T-helper 17 cell (primary cell): ENCODE data around the gene NR2F1-AS1. TPM values are rescaled to one million over a fixed set of nuclear protein-coding genes. Genes with fewer than 3 reads are reported as not detected.

Source experiments
- ATAC-seq: fragments of 150-1000 bp; cut with Tn5 transposase; 2 replicates; pipeline ENCODE4 v1.10.0; 2021; ENCODE audit warnings: mild to moderate bottlenecking, moderate library complexity
- DNase-seq, 3 donors: peaks; one replicate each; pipeline versions ENCODE4 v3.0.0 to v3.0.0-alpha.2; 2020 to 2021
- H3K9me3 ChIP-seq: one replicate; pipeline ENCODE4 v1.7.0; 2013; ENCODE audit warnings: low read length, mild to moderate bottlenecking; ENCODE audit not compliant: control insufficient read depth, poor library complexity, severe bottlenecking
- H3K27ac Mint-ChIP-seq: one replicate; pipeline ENCODE4 v1.8.0; 2022; ENCODE audit warnings: mild to moderate bottlenecking, moderate library complexity, mixed read lengths
- H3K27me3 Mint-ChIP-seq: one replicate; pipeline ENCODE4 v1.8.0; 2022; ENCODE audit warnings: mixed read lengths
- H3K36me3 Mint-ChIP-seq: one replicate; pipeline ENCODE4 v1.8.0; 2022; ENCODE audit warnings: low read depth, mixed read lengths
- H3K4me1 Mint-ChIP-seq: one replicate; pipeline ENCODE4 v1.8.0; 2022; ENCODE audit warnings: mild to moderate bottlenecking, mixed read lengths
- H3K4me3 Mint-ChIP-seq: one replicate; pipeline ENCODE4 v1.8.0; 2022; ENCODE audit warnings: mild to moderate bottlenecking, moderate library complexity, mixed read lengths
- total RNA-seq, 4 donors: library from RNA in 2 of 4; stranded (reverse) in 2 of 4; gene quantifications; one replicate each; pipeline ENCODE4 v1.2.3 and lab custom pipeline; 2022 to 2026

The NR2F1-AS1 gene
- total RNA-seq, 2 donors from 2014 or later = not detected

DNA sequence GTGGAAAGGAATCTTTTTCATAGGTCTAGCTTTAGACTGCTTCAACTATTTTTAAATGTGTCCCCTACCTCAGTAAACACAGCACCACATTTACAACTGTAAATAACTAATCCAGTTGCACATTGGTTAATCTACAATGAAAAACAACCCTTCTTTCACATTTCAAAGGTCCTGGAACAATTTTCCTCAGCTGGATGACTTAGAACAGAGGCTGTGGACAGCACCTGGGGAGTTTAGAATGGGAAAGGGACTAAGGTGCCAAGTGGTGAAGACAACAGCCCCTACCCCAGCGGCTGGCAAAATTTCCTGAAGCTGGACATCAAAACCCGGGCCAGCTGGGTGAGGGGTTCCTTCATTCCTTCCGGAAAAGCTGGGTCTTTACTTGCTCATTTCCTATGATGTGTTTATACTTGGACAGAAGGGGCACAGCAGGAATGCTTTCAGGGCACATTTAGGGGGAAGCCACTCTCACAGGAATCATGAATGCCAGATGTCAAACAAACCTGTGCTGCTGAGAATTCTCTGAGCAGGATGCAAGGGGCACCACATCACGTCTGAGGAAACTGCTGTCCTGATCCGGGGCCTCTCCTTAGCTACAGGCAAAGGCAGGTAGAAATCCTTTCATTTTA, 158.3 kb downstream of the NR2F1-AS1 start:
- no peaks in the 10 kb centered on the region for H3K36me3 Mint-ChIP-seq
- no peak overlapping the region for H3K27ac Mint-ChIP-seq
- no peaks in the 10 kb centered on the region for H3K9me3 ChIP-seq
- DNase-seq = no peak
- H3K27me3 Mint-ChIP-seq = peaks cover 25% of the 10 kb centered on the region
- no peak for ATAC-seq
- peaks cover 2% of the 10 kb centered on the region for H3K4me1 Mint-ChIP-seq
- H3K4me3 Mint-ChIP-seq = no peak overlapping the region

DNA sequence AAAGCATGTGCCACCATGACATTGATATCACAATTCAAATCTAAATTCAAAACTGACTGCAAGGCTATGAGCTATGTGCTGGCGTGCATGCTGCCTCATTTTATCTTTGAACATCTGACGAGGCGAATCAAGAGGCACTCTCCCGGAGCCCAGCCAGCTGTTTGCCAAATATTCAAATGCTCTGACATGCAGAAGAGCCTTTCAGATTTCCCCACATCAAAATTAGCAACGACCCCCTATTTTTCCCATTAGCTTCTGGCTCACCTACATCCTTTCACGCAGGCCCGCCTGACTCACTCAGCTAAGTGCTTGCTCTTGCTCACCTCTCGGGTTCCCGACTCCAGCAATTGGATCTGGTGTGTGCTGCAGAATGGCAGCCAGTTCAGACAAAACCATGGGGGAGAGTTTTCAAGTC, 159.0 kb downstream of the NR2F1-AS1 start:
- no peak overlapping the region for H3K27ac Mint-ChIP-seq
- DNase-seq (no peak), ATAC-seq (no peak)
- H3K4me3 Mint-ChIP-seq = no peak overlapping the region
- H3K4me1 Mint-ChIP-seq = peaks cover 2% of the 10 kb centered on the region
- H3K27me3 Mint-ChIP-seq = peaks cover 17% of the 10 kb centered on the region
- H3K36me3 Mint-ChIP-seq = no peaks in the 10 kb centered on the region
- no peaks in the 10 kb centered on the region for H3K9me3 ChIP-seq

DNA sequence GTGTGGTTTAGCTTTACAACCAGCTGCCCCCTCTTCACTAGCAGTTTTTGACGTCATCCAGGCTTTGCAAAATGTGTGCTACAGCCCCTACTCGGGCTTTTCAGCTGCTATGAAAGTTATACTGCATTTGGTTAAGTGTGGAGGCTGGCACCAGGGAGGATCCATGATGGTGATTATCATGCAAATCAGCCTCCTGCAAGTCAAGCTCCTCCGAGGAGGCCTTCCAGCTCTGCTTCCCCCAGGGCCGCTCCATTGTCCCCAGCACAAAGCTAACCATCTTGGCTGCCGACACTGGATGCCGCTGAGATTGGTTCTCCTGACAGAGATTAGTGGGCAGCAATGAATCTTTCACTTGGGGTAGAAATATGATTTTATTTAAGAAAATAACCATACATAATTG, 159.6 kb downstream of the NR2F1-AS1 start:
- H3K4me3 Mint-ChIP-seq = no peak overlapping the region
- H3K9me3 ChIP-seq = no peaks in the 10 kb centered on the region
- no peak overlapping the region for H3K27ac Mint-ChIP-seq
- no peaks in the 10 kb centered on the region for H3K36me3 Mint-ChIP-seq
- no peak for ATAC-seq
- peaks cover 2% of the 10 kb centered on the region for H3K4me1 Mint-ChIP-seq
- DNase-seq = no peak
- peaks cover 15% of the 10 kb centered on the region for H3K27me3 Mint-ChIP-seq

DNA sequence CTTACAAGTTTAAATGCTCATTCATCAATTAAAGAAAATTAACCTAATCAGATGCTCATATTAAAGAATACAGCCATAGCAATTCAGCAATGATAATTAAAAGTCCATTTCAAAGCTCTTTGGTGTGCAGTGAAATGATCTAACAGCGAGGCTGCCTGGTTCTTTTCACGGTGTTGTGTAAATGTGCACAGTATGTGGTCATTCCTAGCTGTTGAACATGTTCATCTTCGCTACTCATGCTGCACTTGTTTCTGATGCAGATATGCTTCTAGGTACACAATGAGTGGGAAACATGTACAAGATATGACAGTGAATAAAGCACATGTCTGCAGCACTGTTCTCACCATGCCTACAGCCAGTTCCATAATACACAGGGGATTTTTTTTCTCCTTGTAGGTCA, 163.5 kb downstream of the NR2F1-AS1 start:
- DNase-seq (no peak), ATAC-seq (no peak)
- Mint-ChIP-seq H3K27me3 (peaks cover 14% of the 10 kb centered on the region), H3K36me3 (no peaks in the 10 kb centered on the region), H3K27ac (no peak overlapping the region), H3K4me1 (peaks cover 2% of the 10 kb centered on the region), H3K4me3 (no peak overlapping the region)
- H3K9me3 ChIP-seq = no peaks in the 10 kb centered on the region

DNA sequence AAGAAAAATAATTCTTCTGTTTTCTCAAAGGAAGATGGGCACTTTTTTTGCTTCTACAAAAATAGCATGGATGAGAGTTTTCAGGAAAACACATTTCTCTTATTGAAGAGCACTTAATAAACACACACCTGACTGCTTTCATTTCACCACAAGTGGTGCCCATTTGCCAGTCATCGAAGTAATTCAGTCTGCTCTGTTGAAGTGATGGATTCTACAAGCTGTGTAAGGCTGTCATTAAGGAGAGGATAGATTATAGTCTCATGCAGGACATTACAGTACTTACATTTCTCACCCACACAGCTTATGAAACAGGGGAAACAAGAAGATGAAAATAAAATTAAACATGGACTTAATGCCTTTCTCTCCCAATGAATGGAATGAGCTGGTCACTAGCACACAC, 165.2 kb downstream of the NR2F1-AS1 start:
- peaks cover 2% of the 10 kb centered on the region for H3K4me1 Mint-ChIP-seq
- H3K27me3 Mint-ChIP-seq = peaks cover 14% of the 10 kb centered on the region
- no peak for ATAC-seq
- no peaks in the 10 kb centered on the region for H3K36me3 Mint-ChIP-seq
- no peak overlapping the region for H3K27ac Mint-ChIP-seq
- no peaks in the 10 kb centered on the region for H3K9me3 ChIP-seq
- no peak overlapping the region for H3K4me3 Mint-ChIP-seq
- no peak for DNase-seq

DNA sequence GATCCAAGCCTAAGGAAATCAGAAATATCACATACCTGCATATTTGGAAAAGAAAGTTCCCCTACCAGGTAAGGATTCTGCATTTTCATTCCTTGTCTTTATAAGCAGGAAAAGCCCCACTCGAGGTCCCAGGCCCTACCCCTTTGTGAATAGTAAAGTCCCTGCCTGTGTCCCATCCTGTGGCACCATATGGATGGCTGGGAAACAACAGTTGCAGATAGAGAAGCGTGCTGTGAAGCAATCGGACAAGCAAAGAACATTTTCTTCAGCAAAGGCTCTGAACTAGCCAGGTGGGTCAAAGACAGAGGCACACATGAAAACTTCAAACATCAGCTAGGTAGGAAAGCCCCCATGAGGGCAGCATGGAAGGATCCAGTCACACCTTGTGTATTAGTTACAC, 169.3 kb downstream of the NR2F1-AS1 start:
- H3K4me1 Mint-ChIP-seq = no peaks in the 10 kb centered on the region
- no peak overlapping the region for H3K4me3 Mint-ChIP-seq
- ATAC-seq = no peak
- H3K27ac Mint-ChIP-seq = no peak overlapping the region
- H3K9me3 ChIP-seq = no peaks in the 10 kb centered on the region
- H3K36me3 Mint-ChIP-seq = no peaks in the 10 kb centered on the region
- DNase-seq = no peak
- H3K27me3 Mint-ChIP-seq = peaks cover 13% of the 10 kb centered on the region

DNA sequence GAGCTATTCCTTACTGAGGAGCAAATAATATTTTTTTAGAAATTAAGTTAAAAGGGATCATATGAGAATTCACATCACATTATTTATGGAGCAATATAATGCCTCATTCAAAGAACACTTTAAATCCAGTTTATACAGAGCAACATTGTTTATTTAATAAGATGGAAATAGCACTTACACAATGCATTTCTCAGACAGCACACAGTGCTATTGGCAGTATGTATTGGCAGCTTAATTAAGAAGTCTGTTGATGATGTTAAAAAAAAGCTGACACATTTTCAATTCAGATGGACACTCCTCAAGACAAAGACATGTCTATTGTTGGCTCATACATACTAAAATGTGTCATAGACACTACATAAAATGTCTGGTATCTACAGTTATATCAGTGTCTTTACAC, 171.3 kb downstream of the NR2F1-AS1 start:
- Mint-ChIP-seq H3K4me3 (no peak overlapping the region), H3K27ac (no peak overlapping the region), H3K27me3 (peaks cover 5% of the 10 kb centered on the region), H3K4me1 (no peaks in the 10 kb centered on the region), H3K36me3 (no peaks in the 10 kb centered on the region)
- DNase-seq = no peak
- no peaks in the 10 kb centered on the region for H3K9me3 ChIP-seq
- ATAC-seq = no peak

DNA sequence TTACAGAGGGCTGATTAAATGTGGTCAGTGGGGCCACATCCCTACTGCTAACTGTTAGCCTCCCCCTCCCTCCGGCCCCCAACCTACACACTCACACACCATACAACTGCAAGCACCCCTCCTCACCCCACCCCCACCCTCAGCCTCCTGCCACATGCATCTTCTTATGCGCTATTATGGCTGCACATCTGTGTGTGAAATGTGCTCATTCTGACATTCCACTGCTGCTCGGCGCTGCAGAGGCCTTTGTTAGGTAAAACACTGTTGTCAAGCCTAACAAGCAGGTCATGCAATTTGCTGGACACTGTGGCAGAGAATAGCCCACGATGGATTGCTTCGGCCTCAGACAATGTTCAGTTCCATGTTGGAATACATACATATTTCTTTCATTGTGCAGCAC, 173.6 kb downstream of the NR2F1-AS1 start:
- ATAC-seq (no peak), DNase-seq (no peak)
- Mint-ChIP-seq H3K27me3 (peaks cover 13% of the 10 kb centered on the region), H3K27ac (no peak overlapping the region), H3K4me1 (no peaks in the 10 kb centered on the region), H3K36me3 (no peaks in the 10 kb centered on the region), H3K4me3 (no peak overlapping the region)
- no peaks in the 10 kb centered on the region for H3K9me3 ChIP-seq

DNA sequence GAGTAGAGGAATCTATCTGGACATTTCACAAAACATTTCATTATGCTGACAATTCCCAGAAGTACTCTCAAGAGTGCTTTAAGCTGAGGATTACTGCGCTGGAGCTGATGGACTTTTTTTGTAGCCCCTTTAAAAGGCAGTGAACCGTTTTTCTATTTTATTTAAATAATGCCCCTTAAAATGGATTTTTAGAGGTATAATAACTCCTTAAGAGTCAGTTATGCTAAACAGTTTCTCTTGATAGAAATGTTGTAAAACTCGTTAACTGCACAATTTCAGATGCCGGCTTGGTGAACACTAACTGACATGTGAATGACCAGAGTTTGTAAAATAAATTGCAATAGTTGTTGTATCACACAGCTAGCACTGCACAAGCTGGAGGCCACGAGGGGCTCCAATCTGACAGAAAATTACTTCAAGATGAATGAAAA, 174.0 kb downstream of the NR2F1-AS1 start:
- Mint-ChIP-seq H3K27me3 (peaks cover 17% of the 10 kb centered on the region), H3K27ac (no peak overlapping the region), H3K4me1 (no peaks in the 10 kb centered on the region), H3K4me3 (no peak overlapping the region), H3K36me3 (no peaks in the 10 kb centered on the region)
- no peak for DNase-seq
- no peaks in the 10 kb centered on the region for H3K9me3 ChIP-seq
- no peak for ATAC-seq

DNA sequence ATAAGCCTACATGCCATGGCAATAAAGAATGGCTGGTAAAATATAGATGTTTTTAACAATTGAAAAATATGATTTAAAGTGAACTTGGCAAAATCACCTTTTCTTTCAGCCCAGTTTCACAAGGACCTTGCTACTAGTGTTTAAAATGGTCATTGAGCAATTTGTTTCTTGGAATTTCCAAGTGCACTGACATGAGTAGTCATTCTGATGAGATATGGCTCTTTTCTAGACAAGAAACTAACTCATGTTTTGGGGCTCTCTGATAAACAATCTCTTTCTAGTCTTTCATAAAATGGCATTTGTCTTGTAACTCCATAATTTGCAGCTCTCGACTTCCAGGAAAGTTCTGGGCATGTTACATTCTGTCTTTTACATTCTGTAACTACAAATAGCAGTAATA, 176.8 kb downstream of the NR2F1-AS1 start:
- H3K9me3 ChIP-seq = no peaks in the 10 kb centered on the region
- Mint-ChIP-seq H3K36me3 (no peaks in the 10 kb centered on the region), H3K4me3 (no peak overlapping the region), H3K4me1 (no peaks in the 10 kb centered on the region), H3K27me3 (peaks cover 17% of the 10 kb centered on the region), H3K27ac (no peak overlapping the region)
- ATAC-seq (no peak), DNase-seq (no peak)

DNA sequence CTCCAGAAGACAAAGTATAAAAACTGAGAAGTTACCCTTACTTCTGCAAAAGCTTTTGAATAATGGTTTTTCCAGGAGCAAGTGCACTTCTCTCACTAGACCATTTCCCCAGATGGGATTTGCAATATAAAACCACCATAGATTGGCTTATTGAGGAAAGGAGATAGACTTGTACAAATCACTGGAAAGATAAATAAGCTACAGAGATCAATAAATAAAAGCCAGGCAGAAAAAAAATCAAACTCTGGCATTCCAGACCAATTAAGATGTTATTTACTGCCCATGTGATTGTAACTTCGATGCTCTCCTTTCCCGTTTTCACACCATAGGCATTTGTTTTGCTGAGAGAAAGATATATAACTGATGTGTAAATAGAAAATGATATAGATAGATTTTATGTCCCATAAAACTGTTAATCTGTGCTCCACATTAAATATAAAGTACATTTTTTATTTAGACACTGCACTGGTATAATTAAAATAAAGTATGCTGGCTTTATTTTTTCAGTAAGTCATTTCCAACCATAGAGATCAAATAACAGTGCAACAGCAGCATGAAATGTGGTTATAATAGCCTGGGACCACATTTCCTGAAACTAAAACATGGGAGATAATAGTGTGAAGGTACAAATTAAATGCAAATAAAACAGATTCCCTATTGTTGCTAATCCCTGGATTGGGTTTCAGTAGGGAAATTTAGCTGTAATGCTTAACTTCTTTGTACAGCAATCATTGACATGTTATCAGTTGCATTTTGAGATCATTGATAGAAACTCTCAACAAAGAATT, 177.7 kb downstream of the NR2F1-AS1 start:
- H3K9me3 ChIP-seq = no peaks in the 10 kb centered on the region
- ATAC-seq = no peak
- H3K4me3 Mint-ChIP-seq = no peak overlapping the region
- H3K27ac Mint-ChIP-seq = no peak overlapping the region
- H3K4me1 Mint-ChIP-seq = no peaks in the 10 kb centered on the region
- H3K27me3 Mint-ChIP-seq = peaks cover 17% of the 10 kb centered on the region
- DNase-seq = no peak
- H3K36me3 Mint-ChIP-seq = no peaks in the 10 kb centered on the region

DNA sequence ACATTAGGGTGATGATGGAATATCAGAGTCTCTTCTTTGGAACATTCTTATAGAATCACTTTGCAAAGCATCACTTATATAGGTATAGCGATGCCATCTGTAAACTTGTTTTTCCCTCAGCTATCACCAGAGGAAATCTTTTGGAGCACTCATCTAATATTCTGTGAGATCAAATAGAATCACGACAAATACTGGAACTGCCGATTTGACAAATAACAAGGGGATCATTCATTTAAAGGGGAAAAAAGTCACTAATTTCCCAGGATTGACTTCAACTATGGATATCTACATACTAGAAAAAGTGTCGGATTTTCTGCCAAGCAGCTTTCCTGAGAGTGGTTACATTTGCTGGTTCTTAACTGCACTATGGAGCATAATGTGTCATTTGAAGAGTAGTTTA, 178.6 kb downstream of the NR2F1-AS1 start:
- Mint-ChIP-seq H3K4me1 (no peaks in the 10 kb centered on the region), H3K27ac (no peak overlapping the region), H3K27me3 (peaks cover 17% of the 10 kb centered on the region), H3K4me3 (no peak overlapping the region), H3K36me3 (no peaks in the 10 kb centered on the region)
- DNase-seq (no peak), ATAC-seq (no peak)
- H3K9me3 ChIP-seq = no peaks in the 10 kb centered on the region

DNA sequence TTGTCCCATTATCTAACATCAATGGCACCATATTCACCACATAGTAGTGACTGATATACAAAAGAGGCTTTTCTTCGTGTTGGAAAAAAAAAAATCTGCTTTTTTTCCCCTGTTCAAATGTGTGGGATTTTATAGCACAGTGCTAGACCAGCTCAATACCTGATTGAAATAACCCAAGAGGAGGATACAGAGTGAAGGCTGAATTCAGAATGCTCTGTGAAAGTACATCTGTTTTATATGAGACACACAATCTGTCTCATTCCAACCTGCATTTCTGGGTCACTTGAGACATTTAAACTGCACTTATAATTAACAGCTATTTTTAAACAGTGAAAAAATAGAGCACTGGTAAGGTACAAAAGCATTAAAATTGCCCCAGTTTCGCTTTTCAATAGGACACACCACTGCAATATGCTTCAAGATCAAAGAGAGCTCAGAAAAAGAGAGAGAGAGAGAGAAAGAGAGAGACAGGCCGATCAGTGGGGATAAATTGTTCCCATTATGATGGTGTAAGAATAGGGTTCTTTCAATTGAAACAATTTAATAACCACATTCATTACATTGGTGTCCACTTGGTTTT, 179.3 kb downstream of the NR2F1-AS1 start:
- Mint-ChIP-seq H3K27ac (no peak overlapping the region), H3K27me3 (peaks cover 17% of the 10 kb centered on the region), H3K4me3 (no peak overlapping the region), H3K4me1 (no peaks in the 10 kb centered on the region), H3K36me3 (no peaks in the 10 kb centered on the region)
- no peak for ATAC-seq
- H3K9me3 ChIP-seq = no peaks in the 10 kb centered on the region
- no peak for DNase-seq

DNA sequence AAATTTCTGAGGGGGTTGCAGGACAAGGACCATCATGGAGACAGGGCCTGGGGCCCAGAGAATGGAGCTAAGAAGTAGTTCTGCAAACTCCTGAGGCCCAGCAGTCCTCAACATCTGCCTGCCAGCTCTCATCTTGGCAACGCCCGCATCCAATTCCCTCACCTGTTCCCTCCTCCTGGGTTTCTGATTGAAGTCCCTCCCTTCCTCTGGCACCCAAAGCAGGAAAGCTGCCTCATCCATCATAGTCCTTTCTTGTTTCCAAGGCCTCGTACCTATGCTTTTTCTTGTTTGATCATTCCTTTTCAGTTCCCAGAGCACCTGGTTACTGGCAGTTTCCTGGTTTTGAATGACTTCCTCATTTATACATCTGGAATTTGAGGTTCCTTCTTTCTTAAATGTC, 181.3 kb downstream of the NR2F1-AS1 start:
- Mint-ChIP-seq H3K27me3 (peaks cover 17% of the 10 kb centered on the region), H3K4me3 (no peak overlapping the region), H3K36me3 (no peaks in the 10 kb centered on the region), H3K4me1 (no peaks in the 10 kb centered on the region), H3K27ac (no peak overlapping the region)
- H3K9me3 ChIP-seq = no peaks in the 10 kb centered on the region
- DNase-seq = no peak
- no peak for ATAC-seq
